HEK293 (cell line): ENCODE data around the gene ZYX.

ENCODE experiments used
- CTCF ChIA-PET: fragments of 350-600 bp; formaldehyde crosslinking; extraction: SDS; loops from one replicate; lab custom pipeline; 2021; ENCODE audit warnings: antibody characterized with exemption; lab: Yijun Ruan, JAX
- POLR2A ChIA-PET: fragments of 300-600 bp; formaldehyde crosslinking; extraction: SDS; loops from one replicate; lab custom pipeline; 2020; ENCODE audit warnings: antibody characterized with exemption, inconsistent platforms; lab: Yijun Ruan, JAX
- H3K27ac ChIP-seq: fragments of 200-500 bp; sonication (Bioruptor generic); 2 replicates; pipeline ENCODE4 v1.5.1; 2014; ENCODE audit warnings: low read depth, low read length, control low read depth, inconsistent platforms; ENCODE audit errors: extremely low read depth
- H3K36me3 ChIP-seq, 2 experiments: fragments of 200-500 bp in 1 of 2; sonication (Bioruptor generic) in 1 of 2; 1 replicate in 1 of 2; 2 replicates in 1 of 2; pipeline ENCODE4 v1.5.1; 2014 to 2017; ENCODE audit warnings: inconsistent platforms in 2 of 2, low read length in 2 of 2; ENCODE audit not compliant: control insufficient read depth in 2 of 2, insufficient read depth in 1 of 2
- H3K4me1 ChIP-seq: fragments of 200-500 bp; sonication (Bioruptor generic); 2 replicates; pipeline ENCODE4 v1.5.1; 2014; ENCODE audit warnings: mild to moderate bottlenecking, low read length, inconsistent platforms; ENCODE audit not compliant: control insufficient read depth, insufficient read depth
- H3K4me3 ChIP-seq: 2 replicates; pipeline ENCODE4 v1.5.1; 2011; ENCODE audit warnings: low read depth, mild to moderate bottlenecking, control low read depth, low read length, moderate library complexity
- H3K9me3 ChIP-seq: fragments of 200-500 bp; sonication (Bioruptor generic); 2 replicates; pipeline ENCODE4 v1.5.1; 2014; ENCODE audit warnings: low read depth, low read length, inconsistent platforms; ENCODE audit not compliant: control insufficient read depth, insufficient read depth
- HIC1 ChIP-seq: fragments of 450-650 bp; formaldehyde crosslinking; IDR thresholded peaks from 2 replicates; pipeline ENCODE4 v1.5.1; 2016; ENCODE audit warnings: missing biosample characterization, missing genetic modification characterization
- KLF16 ChIP-seq: fragments of 450-650 bp; formaldehyde crosslinking; IDR thresholded peaks from 2 replicates; pipeline ENCODE4 v1.5.1; 2017; ENCODE audit warnings: missing biosample characterization, missing genetic modification characterization
- SCRT2 ChIP-seq: fragments of 450-650 bp; formaldehyde crosslinking; IDR thresholded peaks from 2 replicates; pipeline ENCODE4 v1.5.1; 2016; ENCODE audit warnings: missing biosample characterization, missing genetic modification characterization
- ZBTB48 ChIP-seq: fragments of 450-650 bp; formaldehyde crosslinking; IDR thresholded peaks from 2 replicates; pipeline ENCODE4 v1.5.1; 2016; ENCODE audit warnings: missing biosample characterization, missing genetic modification characterization
- ZBTB6 ChIP-seq: fragments of 450-650 bp; formaldehyde crosslinking; IDR thresholded peaks from 2 replicates; pipeline ENCODE4 v1.5.1; 2017; ENCODE audit warnings: missing biosample characterization, missing genetic modification characterization
- ZNF114 ChIP-seq: fragments of 450-650 bp; formaldehyde crosslinking; IDR thresholded peaks from 2 replicates; pipeline ENCODE4 v1.5.0; 2017; ENCODE audit warnings: missing biosample characterization, missing genetic modification characterization
- ZNF2 ChIP-seq: fragments of 450-650 bp; formaldehyde crosslinking; IDR thresholded peaks from 2 replicates; pipeline ENCODE4 v1.5.1; 2016; ENCODE audit warnings: missing biosample characterization, missing genetic modification characterization
- ZNF23 ChIP-seq: fragments of 450-650 bp; formaldehyde crosslinking; IDR thresholded peaks from 2 replicates; pipeline ENCODE4 v1.5.1; 2016; ENCODE audit warnings: missing biosample characterization, missing genetic modification characterization, borderline replicate concordance
- ZNF335 ChIP-seq: fragments of 450-650 bp; formaldehyde crosslinking; conservative IDR thresholded peaks from 2 replicates; pipeline ENCODE4 v1.5.1; 2016; ENCODE audit warnings: missing biosample characterization, missing genetic modification characterization
- ZNF391 ChIP-seq: fragments of 450-650 bp; formaldehyde crosslinking; IDR thresholded peaks from 2 replicates; pipeline ENCODE4 v1.5.1; 2016; ENCODE audit warnings: low read depth, missing biosample characterization, missing genetic modification characterization, borderline replicate concordance
- ZNF473 ChIP-seq: fragments of 450-650 bp; formaldehyde crosslinking; IDR thresholded peaks from 2 replicates; pipeline ENCODE4 v1.5.1; 2017; ENCODE audit warnings: missing biosample characterization, missing genetic modification characterization
- ZNF518A ChIP-seq: fragments of 450-650 bp; formaldehyde crosslinking; conservative IDR thresholded peaks from 2 replicates; pipeline ENCODE4 v1.5.1; 2016; ENCODE audit warnings: low read depth, missing biosample characterization, missing genetic modification characterization
- ZNF529 ChIP-seq: fragments of 450-650 bp; formaldehyde crosslinking; IDR thresholded peaks from 2 replicates; pipeline ENCODE4 v1.5.1; 2017; ENCODE audit warnings: missing genetic modification characterization, missing biosample characterization; ENCODE audit not compliant: insufficient replicate concordance
- ZNF624 ChIP-seq: fragments of 450-650 bp; formaldehyde crosslinking; IDR thresholded peaks from 2 replicates; pipeline ENCODE4 v1.5.1; 2017; ENCODE audit warnings: missing biosample characterization, missing genetic modification characterization
- ZNF664 ChIP-seq: fragments of 450-650 bp; formaldehyde crosslinking; IDR thresholded peaks from 2 replicates; pipeline ENCODE4 v1.5.1; 2016; ENCODE audit warnings: missing biosample characterization, missing genetic modification characterization
- ZNF707 ChIP-seq: fragments of 450-650 bp; formaldehyde crosslinking; IDR thresholded peaks from 2 replicates; pipeline ENCODE4 v1.5.1; 2016; ENCODE audit warnings: missing biosample characterization, missing genetic modification characterization
- ZNF747 ChIP-seq: fragments of 450-650 bp; formaldehyde crosslinking; IDR thresholded peaks from 2 replicates; pipeline ENCODE4 v1.5.1; 2016; ENCODE audit warnings: missing biosample characterization, missing genetic modification characterization
- ZNF777 ChIP-seq: fragments of 450-650 bp; formaldehyde crosslinking; IDR thresholded peaks from 2 replicates; pipeline ENCODE4 v1.5.1; 2017; ENCODE audit warnings: missing biosample characterization, missing genetic modification characterization, borderline replicate concordance
- ZNF785 ChIP-seq: fragments of 450-650 bp; formaldehyde crosslinking; IDR thresholded peaks from 2 replicates; pipeline ENCODE4 v1.5.1; 2016; ENCODE audit warnings: missing biosample characterization, missing genetic modification characterization
- TF ChIP-seq, protein P1 (sequence below): fragments of 450-650 bp; IDR thresholded peaks from 2 replicates; pipeline ENCODE4 v1.5.1; 2018; ENCODE audit warnings: missing biosample characterization, missing genetic modification characterization
- TF ChIP-seq, protein P2 (sequence below): fragments of 450-650 bp; formaldehyde crosslinking; optimal IDR thresholded peaks from 2 replicates; pipeline ENCODE3; 2016; ENCODE audit warnings: missing biosample characterization, mild to moderate bottlenecking, missing genetic modification characterization

Gene ZYX

DNA sequence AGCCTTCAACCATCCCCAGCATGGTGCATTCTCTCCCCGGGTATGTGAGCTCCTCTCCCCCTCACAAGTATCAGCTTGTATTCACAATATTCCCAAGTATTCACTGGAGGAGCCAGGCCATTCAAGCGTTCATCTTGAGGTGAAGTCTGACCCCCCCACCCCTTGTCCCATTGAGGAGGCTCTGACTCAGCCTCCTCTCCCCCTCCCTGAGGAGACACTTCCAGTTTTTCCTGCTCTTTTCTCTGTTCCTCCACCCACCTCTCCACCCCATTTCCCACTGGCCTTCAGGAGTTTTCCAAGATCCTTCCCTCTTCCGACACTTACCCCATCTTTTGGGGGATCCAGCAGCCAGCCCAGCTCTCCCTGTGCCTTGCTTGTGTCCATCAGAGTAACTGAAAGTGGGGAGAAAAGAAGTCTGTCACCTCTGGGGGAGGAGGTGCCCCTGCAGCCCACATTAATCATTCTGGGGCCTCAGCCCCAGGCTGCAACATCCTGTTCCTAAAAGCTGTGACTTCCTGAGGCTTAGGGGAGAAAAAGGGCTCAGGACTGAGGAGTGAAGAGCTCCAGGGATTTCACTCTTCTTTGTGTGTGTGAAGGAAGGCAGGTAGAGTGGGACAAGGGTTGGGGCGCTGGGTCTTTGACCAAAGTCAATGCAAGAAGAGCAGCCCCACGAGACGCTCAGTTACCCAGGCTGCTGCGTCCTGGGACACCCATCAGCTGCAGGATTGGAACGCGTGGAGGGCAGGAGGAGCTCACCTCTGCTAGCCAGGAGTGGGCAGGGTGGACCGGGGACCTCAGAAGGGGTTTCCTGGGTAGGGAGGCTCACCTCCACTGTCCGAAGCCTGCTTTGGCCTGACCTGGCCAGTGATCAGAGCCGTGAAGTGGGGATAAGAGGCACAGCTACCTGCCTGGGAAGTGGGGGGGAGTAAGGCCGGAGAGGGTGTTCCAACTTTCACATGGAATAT is 26.4 kb downstream of the ZYX start (continued):
- TF ChIP-seq HIC1 (tag by site-specific recombination) (no peak), ZNF529 (no peak)
- TF ChIP-seq, all 188 proteins: peak for 0

GRCh38 chr7:143408252-143408685 is 27.1 kb downstream of the ZYX start:
- Histone ChIP-seq H3K27ac (no peak overlapping the region), H3K4me1 (peaks cover 2% of the 10 kb centered on the region; the same call in 1 of the 2 replicates)
- POLR2A ChIA-PET = interaction anchor here (1.5 to 2.7 kb wide), 2 partner anchors 10 to 27 kb away, joined by 4 to 10 read pairs; partner anchors contain the start of gene ZYX
- TF ChIP-seq ZBTB48 (tag by site-specific recombination) = no peak
- TF ChIP-seq, protein P1, sequence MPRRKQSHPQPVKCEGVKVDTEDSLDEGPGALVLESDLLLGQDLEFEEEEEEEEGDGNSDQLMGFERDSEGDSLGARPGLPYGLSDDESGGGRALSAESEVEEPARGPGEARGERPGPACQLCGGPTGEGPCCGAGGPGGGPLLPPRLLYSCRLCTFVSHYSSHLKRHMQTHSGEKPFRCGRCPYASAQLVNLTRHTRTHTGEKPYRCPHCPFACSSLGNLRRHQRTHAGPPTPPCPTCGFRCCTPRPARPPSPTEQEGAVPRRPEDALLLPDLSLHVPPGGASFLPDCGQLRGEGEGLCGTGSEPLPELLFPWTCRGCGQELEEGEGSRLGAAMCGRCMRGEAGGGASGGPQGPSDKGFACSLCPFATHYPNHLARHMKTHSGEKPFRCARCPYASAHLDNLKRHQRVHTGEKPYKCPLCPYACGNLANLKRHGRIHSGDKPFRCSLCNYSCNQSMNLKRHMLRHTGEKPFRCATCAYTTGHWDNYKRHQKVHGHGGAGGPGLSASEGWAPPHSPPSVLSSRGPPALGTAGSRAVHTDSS = no peak
- no peak for TF ChIP-seq ZNF114 (tag by site-specific recombination)
- no peak for TF ChIP-seq ZNF335 (tag by site-specific recombination)
- TF ChIP-seq, protein P2, sequence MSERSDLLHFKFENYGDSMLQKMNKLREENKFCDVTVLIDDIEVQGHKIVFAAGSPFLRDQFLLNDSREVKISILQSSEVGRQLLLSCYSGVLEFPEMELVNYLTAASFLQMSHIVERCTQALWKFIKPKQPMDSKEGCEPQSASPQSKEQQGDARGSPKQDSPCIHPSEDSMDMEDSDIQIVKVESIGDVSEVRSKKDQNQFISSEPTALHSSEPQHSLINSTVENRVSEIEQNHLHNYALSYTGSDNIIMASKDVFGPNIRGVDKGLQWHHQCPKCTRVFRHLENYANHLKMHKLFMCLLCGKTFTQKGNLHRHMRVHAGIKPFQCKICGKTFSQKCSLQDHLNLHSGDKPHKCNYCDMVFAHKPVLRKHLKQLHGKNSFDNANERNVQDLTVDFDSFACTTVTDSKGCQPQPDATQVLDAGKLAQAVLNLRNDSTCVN = no peak
- no peak for TF ChIP-seq ZNF2 (tag by site-specific recombination)
- TF ChIP-seq ZNF707 (tag by site-specific recombination) = no peak
- TF ChIP-seq SCRT2 = no peak
- TF ChIP-seq KLF16 (tag by site-specific recombination) = no peak
- no peak for TF ChIP-seq ZNF23 (tag by site-specific recombination)
- no peak for TF ChIP-seq ZNF473 (tag by site-specific recombination)
- no peak for TF ChIP-seq ZNF391 (tag by site-specific recombination)
- TF ChIP-seq ZNF777 = no peak
- TF ChIP-seq ZBTB6 = no peak
- TF ChIP-seq ZNF624 = no peak
- no peak for TF ChIP-seq HIC1 (tag by site-specific recombination)
- TF ChIP-seq ZNF747 = no peak
- TF ChIP-seq ZNF518A (tag by site-specific recombination) = no peak
- TF ChIP-seq ZNF785 = no peak
- no peak for TF ChIP-seq ZNF664 (tag by site-specific recombination)
- TF ChIP-seq, all 188 proteins: peak for 0
- Histone ChIP-seq H3K36me3 (no peaks in the 10 kb centered on the region), H3K9me3 (no peaks in the 10 kb centered on the region), H3K4me3 (peak overlapping the region; percentile 5)
- CTCF ChIA-PET = interaction anchor here (0.5 to 3.6 kb wide), 3 partner anchors 8 to 117 kb away, joined by 3 to 20 read pairs (median 4); no protein-coding TSS in a partner anchor
